GM12864 (cell line): Measurements from ENCODE around the gene HDAC9.

Experiments used
- DNase-seq: peaks from one replicate; pipeline ENCODE4 v3.0.0-alpha.2; 2011; ENCODE audit warnings: low read depth
- H3K4me3 ChIP-seq: 2 replicates; pipeline ENCODE4 v1.5.1; 2011; ENCODE audit warnings: mild to moderate bottlenecking, low read depth, low read length, control low read depth
- TF ChIP-seq, protein P1 (sequence below): IDR thresholded peaks from 2 replicates; pipeline ENCODE4 v1.5.1; 2011; ENCODE audit warnings: low read depth, mild to moderate bottlenecking, moderate library complexity, low read length, control low read depth, inconsistent platforms; ENCODE audit errors: missing control alignments

The HDAC9 gene

DNA sequence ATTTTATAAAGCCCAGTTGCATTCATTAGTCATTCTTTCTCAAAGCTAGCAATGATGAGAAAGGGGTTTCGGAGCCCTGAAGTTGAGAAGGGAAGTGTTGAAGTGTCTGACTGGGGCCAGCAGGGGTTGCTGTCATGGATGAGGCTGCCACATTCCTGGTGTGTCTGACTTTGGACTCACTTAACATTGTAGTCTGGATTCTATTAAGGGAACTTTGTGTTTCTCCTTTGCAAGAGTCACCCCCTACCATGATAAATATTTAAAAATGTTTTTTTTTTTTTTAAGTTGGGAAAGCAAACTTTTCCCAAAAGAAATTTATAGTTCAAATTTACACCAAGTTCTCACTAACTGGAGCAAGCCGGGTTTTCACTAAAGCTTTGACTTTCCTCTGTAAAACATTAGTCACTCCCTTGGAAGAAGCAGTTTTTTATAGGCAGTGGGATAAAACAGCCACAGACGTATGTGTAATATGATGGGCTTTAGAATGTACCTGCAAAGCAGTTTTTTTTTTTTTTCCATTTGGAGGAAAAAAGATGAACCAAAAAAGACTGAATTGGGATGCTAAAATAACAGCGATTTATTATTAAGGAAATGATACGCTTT, 378.3 kb downstream of the HDAC9 start:
- TF ChIP-seq, protein P1, sequence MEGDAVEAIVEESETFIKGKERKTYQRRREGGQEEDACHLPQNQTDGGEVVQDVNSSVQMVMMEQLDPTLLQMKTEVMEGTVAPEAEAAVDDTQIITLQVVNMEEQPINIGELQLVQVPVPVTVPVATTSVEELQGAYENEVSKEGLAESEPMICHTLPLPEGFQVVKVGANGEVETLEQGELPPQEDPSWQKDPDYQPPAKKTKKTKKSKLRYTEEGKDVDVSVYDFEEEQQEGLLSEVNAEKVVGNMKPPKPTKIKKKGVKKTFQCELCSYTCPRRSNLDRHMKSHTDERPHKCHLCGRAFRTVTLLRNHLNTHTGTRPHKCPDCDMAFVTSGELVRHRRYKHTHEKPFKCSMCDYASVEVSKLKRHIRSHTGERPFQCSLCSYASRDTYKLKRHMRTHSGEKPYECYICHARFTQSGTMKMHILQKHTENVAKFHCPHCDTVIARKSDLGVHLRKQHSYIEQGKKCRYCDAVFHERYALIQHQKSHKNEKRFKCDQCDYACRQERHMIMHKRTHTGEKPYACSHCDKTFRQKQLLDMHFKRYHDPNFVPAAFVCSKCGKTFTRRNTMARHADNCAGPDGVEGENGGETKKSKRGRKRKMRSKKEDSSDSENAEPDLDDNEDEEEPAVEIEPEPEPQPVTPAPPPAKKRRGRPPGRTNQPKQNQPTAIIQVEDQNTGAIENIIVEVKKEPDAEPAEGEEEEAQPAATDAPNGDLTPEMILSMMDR: no peak
- no peak for DNase-seq
- H3K4me3 ChIP-seq: no peak overlapping the region

DNA sequence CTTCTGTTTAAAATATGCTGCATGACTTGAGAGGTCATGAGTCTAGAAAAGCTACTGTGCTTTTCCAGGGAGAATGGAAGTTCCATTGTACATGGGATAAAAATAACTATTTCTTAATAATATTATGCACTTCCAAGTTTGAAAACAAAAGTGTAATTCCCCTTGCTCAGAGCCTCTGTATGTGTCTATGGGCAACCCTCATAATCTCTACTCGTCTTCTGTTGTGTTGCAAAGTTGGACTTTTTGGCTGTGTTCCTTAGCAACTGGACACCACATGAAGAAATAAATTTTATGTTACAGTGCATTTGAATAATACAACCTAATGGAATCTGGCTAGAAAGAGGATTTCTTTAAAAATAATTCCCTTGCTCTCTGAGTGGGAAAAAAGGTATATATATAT, 379.3 kb downstream of the HDAC9 start:
- TF ChIP-seq, protein P1: no peak
- no peak overlapping the region for H3K4me3 ChIP-seq
- no peak for DNase-seq

- TF ChIP-seq, protein P1: no peak
- no peak overlapping the region for H3K4me3 ChIP-seq
- DNase-seq: no peak
Observed at GRCh38 chr7:18877874-18878273, 382.3 kb downstream of the HDAC9 start.

DNA sequence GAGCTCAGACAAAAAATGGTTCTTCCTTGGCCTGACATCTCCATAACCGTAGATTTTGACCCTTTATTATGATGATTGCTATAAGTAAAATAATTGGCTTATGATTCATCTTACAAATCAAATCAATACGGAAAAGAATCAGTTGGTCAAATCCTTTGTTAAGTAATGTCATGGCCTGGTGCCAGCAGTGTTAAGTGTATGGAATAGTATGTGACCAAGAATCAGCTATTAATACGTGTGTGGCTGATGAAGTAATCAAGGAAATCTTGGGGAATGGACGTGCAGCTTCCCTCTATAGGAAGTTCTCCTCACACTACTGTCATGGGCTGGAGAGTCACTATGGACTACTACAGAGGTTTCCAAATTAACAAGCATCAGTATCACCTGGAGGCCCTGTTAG, 391.3 kb downstream of the HDAC9 start:
- no peak for DNase-seq
- TF ChIP-seq, protein P1: no peak
- H3K4me3 ChIP-seq: no peak overlapping the region

- no peak overlapping the region for H3K4me3 ChIP-seq
- TF ChIP-seq, protein P1: no peak
- no peak for DNase-seq
Observed at GRCh38 chr7:18889436-18889835, 393.9 kb downstream of the HDAC9 start.

GRCh38 chr7:18890134-18890533, 394.6 kb downstream of the HDAC9 start:
- DNase-seq: no peak
- no peak overlapping the region for H3K4me3 ChIP-seq
- TF ChIP-seq, protein P1: no peak

GRCh38 chr7:18890885-18891621, 395.5 kb downstream of the HDAC9 start:
- H3K4me3 ChIP-seq: no peak overlapping the region
- TF ChIP-seq, protein P1: no peak
- no peak for DNase-seq
